Panc1 (cell line): ENCODE data around the gene COPZ1. TPM values are rescaled to one million over a fixed set of nuclear protein-coding genes. Genes with fewer than 3 reads are reported as not detected.

Source experiments
- ATAC-seq: fragments of 200-7000 bp; cut with Tn5 transposase; 2 replicates; pipeline ENCODE4 v1.9.1; 2020; ENCODE audit warnings: mild to moderate bottlenecking, moderate library complexity
- BruUV-seq: library from RNA; stranded (reverse); fragments of 400-500 nt; replicated peaks from 2 replicates; lab custom pipeline; 2021; lab: Mats Ljungman, UMichigan
- CTCF ChIA-PET: fragments of 300-600 bp; sonication (Branson Sonifier 250); formaldehyde crosslinking; loops from one replicate; lab custom pipeline; 2022; ENCODE audit warnings: antibody characterized with exemption; lab: Charles Lee
- POLR2A ChIA-PET: fragments of 300-600 bp; sonication (Branson Sonifier 250); formaldehyde crosslinking; loops from one replicate; lab custom pipeline; 2022; ENCODE audit warnings: antibody characterized with exemption; lab: Charles Lee
- DNase-seq: peaks from one replicate; pipeline ENCODE4 v3.0.0-alpha.2; 2010; ENCODE audit warnings: low read depth, low spot score
- H3K27ac ChIP-seq: 2 replicates; pipeline ENCODE4 v1.5.1; 2011; ENCODE audit warnings: mild to moderate bottlenecking, low read length, inconsistent platforms
- H3K27me3 ChIP-seq: fragments of 200-500 bp; sonication (Bioruptor generic); 2 replicates; pipeline ENCODE4 v1.6.0; 2014; ENCODE audit warnings: low read length, inconsistent platforms; ENCODE audit not compliant: control insufficient read depth, insufficient read depth
- H3K36me3 ChIP-seq: fragments of 200-500 bp; sonication (Bioruptor generic); 2 replicates; pipeline ENCODE4 v1.5.1; 2014; ENCODE audit warnings: inconsistent platforms, mild to moderate bottlenecking, low read length, moderate library complexity; ENCODE audit not compliant: control insufficient read depth, insufficient read depth
- H3K4me1 ChIP-seq: 2 replicates; pipeline ENCODE4 v1.5.1; 2011; ENCODE audit warnings: inconsistent platforms, mild to moderate bottlenecking, low read length, moderate library complexity; ENCODE audit not compliant: control insufficient read depth, insufficient read depth
- H3K4me3 ChIP-seq, 2 experiments: 2 replicates each; pipeline ENCODE4 v1.5.1; 2011 to 2012; ENCODE audit warnings: low read depth in 2 of 2, low read length in 2 of 2, mild to moderate bottlenecking in 2 of 2, inconsistent platforms in 1 of 2, moderate library complexity in 1 of 2
- H3K9me3 ChIP-seq: fragments of 200-500 bp; sonication (Bioruptor generic); 2 replicates; pipeline ENCODE4 v1.5.1; 2014; ENCODE audit warnings: low read depth, mild to moderate bottlenecking, inconsistent platforms, low read length, moderate library complexity; ENCODE audit not compliant: control insufficient read depth, insufficient read depth
- POLR2AphosphoS5 ChIP-seq: IDR thresholded peaks from 2 replicates; pipeline ENCODE4 v1.6.1; 2012; ENCODE audit warnings: mild to moderate bottlenecking, low read depth, low read length, moderate library complexity
- SIN3A ChIP-seq: IDR thresholded peaks from 2 replicates; pipeline ENCODE4 v1.6.1; 2012; ENCODE audit warnings: low read depth, mild to moderate bottlenecking, low read length, moderate library complexity, borderline replicate concordance; ENCODE audit not compliant: insufficient read depth
- TCF7L2 ChIP-seq: IDR thresholded peaks from 2 replicates; pipeline ENCODE4 v1.6.1; 2011; ENCODE audit warnings: mild to moderate bottlenecking, low read depth, low read length, inconsistent platforms
- in situ Hi-C: cut with HindIII; loops from 2 replicates; pipeline ENCODE4 v1.10.0; 2016; ENCODE audit warnings: low sequenced_read_pairs, low pct_unique_long_range_greater_than_20kb
- intact Hi-C: fragments of 100-400 bp; cut with micrococcal nuclease; formaldehyde crosslinking; loops from one replicate; pipeline ENCODE4 v1.10.0; 2022; ENCODE audit not compliant: unreplicated experiment
- total RNA-seq: library from RNA; stranded (reverse); gene quantifications from one replicate; pipeline ENCODE4 v1.2.1, GENCODE V29; 2021; ENCODE audit not compliant: unreplicated experiment
- TF ChIP-seq, protein P1 (sequence below), 2 experiments: IDR thresholded peaks; 2 replicates each; pipeline ENCODE4 v1.6.1; 2011 to 2012; ENCODE audit warnings: low read depth in 2 of 2, control low read depth in 1 of 2, low read length in 1 of 2, mild to moderate bottlenecking in 1 of 2, moderate library complexity in 1 of 2; ENCODE audit not compliant: insufficient read depth in 1 of 2
- TF ChIP-seq, protein P2 (sequence below): fragments of 450-650 bp; IDR thresholded peaks from 2 replicates; pipeline ENCODE4 v1.5.1; 2017; ENCODE audit warnings: mild to moderate bottlenecking

The COPZ1 gene
- total RNA-seq, 1 experiment from 2014 or later = 175 TPM

DNA sequence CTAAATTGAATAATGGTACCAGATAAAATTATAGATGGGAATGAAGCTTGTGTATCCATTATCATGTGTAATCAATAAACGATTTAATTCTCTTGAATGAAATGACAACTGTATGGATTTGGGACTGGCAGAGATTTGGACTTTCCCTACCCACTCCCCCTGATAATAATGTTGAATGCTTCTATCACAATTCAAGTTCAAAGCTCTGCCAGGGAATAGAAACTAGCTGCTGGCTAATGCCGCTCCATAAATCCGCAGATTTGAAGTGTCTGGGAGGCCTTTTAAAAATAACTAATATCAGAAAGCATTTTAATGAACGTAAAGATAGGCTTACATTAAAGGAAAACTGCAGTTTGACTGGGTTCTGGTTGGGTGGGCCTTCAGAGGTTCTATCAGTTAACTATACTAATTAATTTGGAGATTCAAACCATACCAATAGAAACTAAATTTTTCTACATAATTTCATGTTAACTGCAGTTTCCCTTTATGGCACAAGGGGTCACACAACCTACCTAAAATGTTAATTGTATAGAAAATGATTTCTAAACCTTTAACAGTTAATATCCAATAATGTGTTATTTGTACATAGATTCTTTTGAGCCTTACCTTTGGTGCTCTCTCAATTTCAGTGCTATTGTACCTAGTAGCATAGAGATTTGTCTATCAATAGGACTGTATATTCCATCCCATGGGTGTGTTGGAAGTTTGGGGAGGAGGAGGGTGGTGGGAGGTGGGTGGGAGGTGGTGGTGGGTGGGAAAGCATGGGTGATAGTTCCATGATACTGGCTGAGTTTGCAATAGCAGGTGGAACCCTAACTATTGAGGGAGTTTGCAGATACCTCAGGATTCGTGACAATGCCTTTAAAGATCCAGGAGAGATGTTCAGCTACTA lies 39.5 kb upstream of the COPZ1 start:
- intact Hi-C loops = loop anchor here (5.0 kb wide), 1 partner anchor 77 kb away; the partner anchor contains the start of gene GPR84
- H3K27me3 ChIP-seq = no peaks in the 10 kb centered on the region
- peaks cover 40% of the 10 kb centered on the region for H3K4me1 ChIP-seq
- ATAC-seq (no peak), DNase-seq (no peak)
- H3K9me3 ChIP-seq = no peaks in the 10 kb centered on the region
- peak overlapping the region; percentile 26 to 99 for H3K4me3 ChIP-seq
- ChIA-PET CTCF (no interaction called here), POLR2A (interaction anchor here (0.7 to 1.5 kb wide), 2 partner anchors 40 to 83 kb away, joined by 3 to 4 read pairs; partner anchors contain the start of gene COPZ1)
- in situ Hi-C loops = no loop called here
- peaks cover 58% of the 10 kb centered on the region for H3K36me3 ChIP-seq
- peak overlapping the region; percentile 44 for H3K27ac ChIP-seq
- TF ChIP-seq TCF7L2 (no peak), SIN3A (no peak), POLR2AphosphoS5 (no peak; the same call in 1 of the 2 replicates)
- TF ChIP-seq, protein P1, sequence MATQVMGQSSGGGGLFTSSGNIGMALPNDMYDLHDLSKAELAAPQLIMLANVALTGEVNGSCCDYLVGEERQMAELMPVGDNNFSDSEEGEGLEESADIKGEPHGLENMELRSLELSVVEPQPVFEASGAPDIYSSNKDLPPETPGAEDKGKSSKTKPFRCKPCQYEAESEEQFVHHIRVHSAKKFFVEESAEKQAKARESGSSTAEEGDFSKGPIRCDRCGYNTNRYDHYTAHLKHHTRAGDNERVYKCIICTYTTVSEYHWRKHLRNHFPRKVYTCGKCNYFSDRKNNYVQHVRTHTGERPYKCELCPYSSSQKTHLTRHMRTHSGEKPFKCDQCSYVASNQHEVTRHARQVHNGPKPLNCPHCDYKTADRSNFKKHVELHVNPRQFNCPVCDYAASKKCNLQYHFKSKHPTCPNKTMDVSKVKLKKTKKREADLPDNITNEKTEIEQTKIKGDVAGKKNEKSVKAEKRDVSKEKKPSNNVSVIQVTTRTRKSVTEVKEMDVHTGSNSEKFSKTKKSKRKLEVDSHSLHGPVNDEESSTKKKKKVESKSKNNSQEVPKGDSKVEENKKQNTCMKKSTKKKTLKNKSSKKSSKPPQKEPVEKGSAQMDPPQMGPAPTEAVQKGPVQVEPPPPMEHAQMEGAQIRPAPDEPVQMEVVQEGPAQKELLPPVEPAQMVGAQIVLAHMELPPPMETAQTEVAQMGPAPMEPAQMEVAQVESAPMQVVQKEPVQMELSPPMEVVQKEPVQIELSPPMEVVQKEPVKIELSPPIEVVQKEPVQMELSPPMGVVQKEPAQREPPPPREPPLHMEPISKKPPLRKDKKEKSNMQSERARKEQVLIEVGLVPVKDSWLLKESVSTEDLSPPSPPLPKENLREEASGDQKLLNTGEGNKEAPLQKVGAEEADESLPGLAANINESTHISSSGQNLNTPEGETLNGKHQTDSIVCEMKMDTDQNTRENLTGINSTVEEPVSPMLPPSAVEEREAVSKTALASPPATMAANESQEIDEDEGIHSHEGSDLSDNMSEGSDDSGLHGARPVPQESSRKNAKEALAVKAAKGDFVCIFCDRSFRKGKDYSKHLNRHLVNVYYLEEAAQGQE (IDR thresholded peaks at IDR 0.05; ENCODE audit: insufficient read depth in 1 of 2, low read depth in 2 of 2, low read length in 1 of 2) = no peak
- no TSS peak for BruUV-seq

DNA sequence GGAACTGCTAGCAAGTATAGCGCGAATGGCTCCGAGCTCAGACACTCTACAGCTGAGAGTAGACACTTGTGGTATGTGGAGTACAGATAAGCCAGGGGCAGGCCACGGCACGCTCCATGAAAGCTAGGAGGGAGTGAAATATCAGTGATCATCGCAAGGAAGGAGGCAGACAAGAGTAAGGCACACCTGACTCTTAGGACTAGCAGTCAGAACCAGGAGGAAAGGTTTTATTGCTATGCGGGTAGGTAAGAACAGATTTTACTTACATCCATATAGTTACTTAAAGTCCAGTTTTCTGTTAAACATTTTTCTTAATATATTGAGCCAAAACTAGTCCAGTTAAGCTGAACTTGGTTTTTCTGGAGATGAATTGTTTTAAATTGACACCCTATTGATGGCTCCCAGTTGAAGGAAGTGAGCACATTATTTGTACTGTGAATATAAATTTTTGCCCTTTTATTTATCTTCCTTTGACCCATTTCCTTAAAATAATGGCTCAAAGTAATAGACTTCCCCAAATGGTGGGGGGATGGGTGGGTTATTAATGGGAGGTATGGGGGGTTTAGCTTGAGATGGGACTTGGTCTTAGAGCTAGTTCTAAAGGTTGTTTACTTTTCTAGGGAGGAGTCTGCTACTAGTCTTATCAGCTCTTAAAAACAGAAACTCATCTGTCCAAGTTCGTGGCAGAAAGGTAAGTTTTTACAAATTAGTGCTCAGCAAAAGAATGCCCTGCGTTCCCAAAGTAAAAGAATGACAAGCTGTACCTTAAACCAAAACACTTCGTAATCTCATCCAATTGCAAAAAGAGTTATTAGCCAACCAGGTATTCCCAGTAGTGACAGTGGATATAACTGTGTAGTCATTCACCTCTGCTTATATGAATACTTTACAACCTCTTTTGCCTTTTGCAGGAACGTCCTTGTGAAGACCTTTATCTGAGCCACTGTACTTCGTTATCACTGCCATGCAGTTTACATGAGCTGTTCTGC lies 38.6 kb upstream of the COPZ1 start:
- Histone ChIP-seq H3K4me3 (peak overlapping the region in 1 of 2 experiments; percentile 7; a peak in 1 of 4 replicates), H3K36me3 (peaks cover 52% of the 10 kb centered on the region), H3K27ac (no peak overlapping the region; the same call in 1 of the 2 replicates), H3K27me3 (no peaks in the 10 kb centered on the region), H3K4me1 (peaks cover 40% of the 10 kb centered on the region), H3K9me3 (no peaks in the 10 kb centered on the region)
- no peak for DNase-seq
- ATAC-seq = no peak
- TF ChIP-seq TCF7L2 (no peak), POLR2AphosphoS5 (peak; percentile 68), SIN3A (0 out of 2 replicates have a peak, but pooled peaks have one; percentile 22)
- TF ChIP-seq, protein P2, sequence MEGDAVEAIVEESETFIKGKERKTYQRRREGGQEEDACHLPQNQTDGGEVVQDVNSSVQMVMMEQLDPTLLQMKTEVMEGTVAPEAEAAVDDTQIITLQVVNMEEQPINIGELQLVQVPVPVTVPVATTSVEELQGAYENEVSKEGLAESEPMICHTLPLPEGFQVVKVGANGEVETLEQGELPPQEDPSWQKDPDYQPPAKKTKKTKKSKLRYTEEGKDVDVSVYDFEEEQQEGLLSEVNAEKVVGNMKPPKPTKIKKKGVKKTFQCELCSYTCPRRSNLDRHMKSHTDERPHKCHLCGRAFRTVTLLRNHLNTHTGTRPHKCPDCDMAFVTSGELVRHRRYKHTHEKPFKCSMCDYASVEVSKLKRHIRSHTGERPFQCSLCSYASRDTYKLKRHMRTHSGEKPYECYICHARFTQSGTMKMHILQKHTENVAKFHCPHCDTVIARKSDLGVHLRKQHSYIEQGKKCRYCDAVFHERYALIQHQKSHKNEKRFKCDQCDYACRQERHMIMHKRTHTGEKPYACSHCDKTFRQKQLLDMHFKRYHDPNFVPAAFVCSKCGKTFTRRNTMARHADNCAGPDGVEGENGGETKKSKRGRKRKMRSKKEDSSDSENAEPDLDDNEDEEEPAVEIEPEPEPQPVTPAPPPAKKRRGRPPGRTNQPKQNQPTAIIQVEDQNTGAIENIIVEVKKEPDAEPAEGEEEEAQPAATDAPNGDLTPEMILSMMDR = no peak
- BruUV-seq = no TSS peak
- CTCF ChIA-PET = interaction anchor here (0.6 to 1.7 kb wide), 2 partner anchors 13 to 38 kb away, joined by 3 to 12 read pairs; partner anchors contain the start of gene COPZ1
- intact Hi-C loops = loop anchor here (5.0 kb wide), 1 partner anchor 76 kb away; the partner anchor contains the start of gene GPR84
- in situ Hi-C loops = no loop called here
- POLR2A ChIA-PET = interaction anchor here (0.6 to 1.5 kb wide), 4 partner anchors 39 to 311 kb away, joined by 4 to 8 read pairs (median 5); partner anchors contain the start of gene COPZ1
